ENCODE results near the gene NRP2. TPM values are rescaled to one million over a fixed set of nuclear protein-coding genes. Genes with fewer than 3 reads are reported as not detected.

Gene NRP2
- total RNA-seq, 1 donor from 2014 or later = 89.0 TPM

DNA sequence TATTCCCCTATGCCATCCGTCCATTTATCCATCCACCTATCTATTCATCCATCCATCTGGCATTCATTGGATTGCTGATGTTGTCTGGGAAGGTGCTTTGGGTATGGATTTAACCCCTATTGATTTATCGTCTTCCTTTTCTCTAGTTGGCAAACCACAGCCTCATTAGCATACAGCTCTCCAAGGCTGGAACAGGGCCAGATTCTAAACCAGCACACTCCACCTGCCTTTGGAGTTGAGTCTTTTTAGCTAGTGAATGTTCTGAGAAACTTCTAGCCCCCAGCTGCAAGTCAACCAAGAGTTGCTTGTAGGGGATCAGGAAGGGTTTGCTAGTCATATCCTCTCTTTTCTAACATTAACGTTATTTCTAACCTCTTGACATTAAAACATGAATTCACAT lies 90.7 kb downstream of the NRP2 start:
- Mint-ChIP-seq H3K27ac (ENCODE audit: unreplicated experiment) (no peak overlapping the region), H3K36me3 (ENCODE audit: unreplicated experiment) (peaks cover 8% of the 10 kb centered on the region), H3K4me1 (ENCODE audit: low read depth, unreplicated experiment) (peaks cover 22% of the 10 kb centered on the region), H3K9me3 (ENCODE audit: unreplicated experiment) (peaks cover 3% of the 10 kb centered on the region), H3K4me3 (ENCODE audit: unreplicated experiment) (no peak overlapping the region), H3K27me3 (ENCODE audit: unreplicated experiment) (peaks cover 1% of the 10 kb centered on the region)
- TF ChIP-seq, protein P1, sequence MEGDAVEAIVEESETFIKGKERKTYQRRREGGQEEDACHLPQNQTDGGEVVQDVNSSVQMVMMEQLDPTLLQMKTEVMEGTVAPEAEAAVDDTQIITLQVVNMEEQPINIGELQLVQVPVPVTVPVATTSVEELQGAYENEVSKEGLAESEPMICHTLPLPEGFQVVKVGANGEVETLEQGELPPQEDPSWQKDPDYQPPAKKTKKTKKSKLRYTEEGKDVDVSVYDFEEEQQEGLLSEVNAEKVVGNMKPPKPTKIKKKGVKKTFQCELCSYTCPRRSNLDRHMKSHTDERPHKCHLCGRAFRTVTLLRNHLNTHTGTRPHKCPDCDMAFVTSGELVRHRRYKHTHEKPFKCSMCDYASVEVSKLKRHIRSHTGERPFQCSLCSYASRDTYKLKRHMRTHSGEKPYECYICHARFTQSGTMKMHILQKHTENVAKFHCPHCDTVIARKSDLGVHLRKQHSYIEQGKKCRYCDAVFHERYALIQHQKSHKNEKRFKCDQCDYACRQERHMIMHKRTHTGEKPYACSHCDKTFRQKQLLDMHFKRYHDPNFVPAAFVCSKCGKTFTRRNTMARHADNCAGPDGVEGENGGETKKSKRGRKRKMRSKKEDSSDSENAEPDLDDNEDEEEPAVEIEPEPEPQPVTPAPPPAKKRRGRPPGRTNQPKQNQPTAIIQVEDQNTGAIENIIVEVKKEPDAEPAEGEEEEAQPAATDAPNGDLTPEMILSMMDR (IDR thresholded peaks at IDR 0.05; ENCODE audit: partially characterized antibody, unreplicated experiment) = no peak
- DNase-seq = no peak

DNA sequence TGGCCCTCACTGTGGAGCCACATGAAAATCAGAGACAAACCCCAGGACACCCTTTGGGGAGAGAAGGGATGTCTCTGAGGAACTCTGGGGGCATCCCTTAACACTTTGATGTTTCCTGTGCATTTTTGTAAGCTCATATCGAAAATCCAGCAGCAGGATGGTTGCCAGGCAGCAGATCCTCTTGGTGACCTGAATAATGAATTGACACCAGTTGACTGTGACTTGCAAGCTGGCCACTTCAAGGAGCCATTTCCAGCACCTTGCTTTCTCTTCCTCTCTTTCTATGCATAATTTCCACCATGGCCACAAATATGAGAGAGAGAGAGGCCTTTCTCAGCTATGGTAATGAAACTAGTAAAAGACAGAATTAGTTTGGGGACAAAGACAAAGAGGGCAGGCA lies 91.7 kb downstream of the NRP2 start:
- TF ChIP-seq, protein P1 (IDR thresholded peaks at IDR 0.05; ENCODE audit: partially characterized antibody, unreplicated experiment) = no peak
- peaks cover 3% of the 10 kb centered on the region for H3K9me3 Mint-ChIP-seq (ENCODE audit: unreplicated experiment)
- peaks cover 1% of the 10 kb centered on the region for H3K27me3 Mint-ChIP-seq (ENCODE audit: unreplicated experiment)
- H3K4me3 Mint-ChIP-seq (ENCODE audit: unreplicated experiment) = no peak overlapping the region
- H3K4me1 Mint-ChIP-seq (ENCODE audit: low read depth, unreplicated experiment) = peaks cover 19% of the 10 kb centered on the region
- no peak overlapping the region for H3K27ac Mint-ChIP-seq (ENCODE audit: unreplicated experiment)
- H3K36me3 Mint-ChIP-seq (ENCODE audit: unreplicated experiment) = peaks cover 8% of the 10 kb centered on the region
- no peak for DNase-seq

DNA sequence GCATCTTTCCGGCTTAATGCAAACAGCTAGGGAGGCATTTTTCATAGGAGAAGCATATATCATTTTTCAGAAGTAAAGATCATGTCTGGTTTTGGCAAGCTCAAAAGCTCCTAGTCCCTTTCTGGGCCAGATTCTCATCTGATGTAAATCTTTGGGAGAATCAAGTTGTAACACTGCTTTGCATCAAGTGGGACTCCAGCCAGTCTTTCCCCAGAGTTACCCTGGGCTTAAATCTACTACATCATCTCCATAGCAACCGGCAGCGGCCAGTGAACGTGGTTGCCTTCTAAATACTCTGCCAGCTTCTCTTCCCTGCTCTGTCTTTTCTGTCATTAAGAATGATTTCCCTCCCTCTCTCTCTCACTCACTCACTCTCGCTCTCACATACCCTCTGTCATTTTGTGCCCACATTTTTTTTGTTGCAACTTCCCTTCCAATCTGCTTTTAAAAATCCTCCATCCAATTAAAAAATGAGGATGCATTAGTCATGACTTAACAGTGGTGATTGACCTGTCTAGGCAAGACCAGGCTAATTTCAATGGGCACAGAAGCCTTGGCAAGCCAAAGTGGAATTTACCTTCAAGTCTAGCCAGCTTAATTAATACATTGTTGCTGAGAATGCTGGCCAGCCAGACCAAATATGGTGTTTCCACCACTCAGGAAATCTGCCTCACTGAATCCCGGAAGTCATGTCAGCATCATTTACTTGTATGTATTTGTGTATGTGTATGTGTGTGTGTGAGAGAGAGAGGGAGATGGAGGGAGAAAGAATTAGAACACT lies 93.0 kb downstream of the NRP2 start:
- DNase-seq = no peak
- peaks cover 8% of the 10 kb centered on the region for H3K36me3 Mint-ChIP-seq (ENCODE audit: unreplicated experiment)
- no peak overlapping the region for H3K27ac Mint-ChIP-seq (ENCODE audit: unreplicated experiment)

DNA sequence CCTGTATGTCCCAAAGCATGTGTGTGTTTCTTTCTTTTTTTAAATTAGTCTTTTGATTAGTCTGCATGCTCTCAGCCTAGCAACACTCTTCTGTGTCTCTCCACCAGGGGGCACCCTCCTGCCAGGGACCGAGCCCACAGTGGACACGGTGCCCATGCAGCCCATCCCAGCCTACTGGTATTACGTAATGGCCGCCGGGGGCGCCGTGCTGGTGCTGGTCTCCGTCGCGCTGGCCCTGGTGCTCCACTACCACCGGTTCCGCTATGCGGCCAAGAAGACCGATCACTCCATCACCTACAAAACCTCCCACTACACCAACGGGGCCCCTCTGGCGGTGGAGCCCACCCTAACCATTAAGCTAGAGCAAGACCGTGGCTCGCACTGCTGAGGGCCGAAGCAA lies 93.8 kb downstream of the NRP2 start:
- Mint-ChIP-seq H3K9me3 (ENCODE audit: unreplicated experiment) (peaks cover 3% of the 10 kb centered on the region), H3K4me1 (ENCODE audit: low read depth, unreplicated experiment) (peaks cover 15% of the 10 kb centered on the region), H3K27ac (ENCODE audit: unreplicated experiment) (no peak overlapping the region), H3K4me3 (ENCODE audit: unreplicated experiment) (no peak overlapping the region), H3K27me3 (ENCODE audit: unreplicated experiment) (peaks cover 1% of the 10 kb centered on the region), H3K36me3 (ENCODE audit: unreplicated experiment) (peaks cover 8% of the 10 kb centered on the region)
- TF ChIP-seq, protein P1 (IDR thresholded peaks at IDR 0.05; ENCODE audit: partially characterized antibody, unreplicated experiment) = peak; percentile 76
- peak; percentile 66 for DNase-seq

More for the DNA sequence above, 93.0 kb downstream of the NRP2 start:
- H3K27me3 Mint-ChIP-seq (ENCODE audit: unreplicated experiment) = peaks cover 1% of the 10 kb centered on the region
- H3K4me3 Mint-ChIP-seq (ENCODE audit: unreplicated experiment) = no peak overlapping the region
- H3K9me3 Mint-ChIP-seq (ENCODE audit: unreplicated experiment) = peaks cover 3% of the 10 kb centered on the region
- TF ChIP-seq, protein P1 (IDR thresholded peaks at IDR 0.05; ENCODE audit: partially characterized antibody, unreplicated experiment) = no peak
- H3K4me1 Mint-ChIP-seq (ENCODE audit: low read depth, unreplicated experiment) = peaks cover 19% of the 10 kb centered on the region

DNA sequence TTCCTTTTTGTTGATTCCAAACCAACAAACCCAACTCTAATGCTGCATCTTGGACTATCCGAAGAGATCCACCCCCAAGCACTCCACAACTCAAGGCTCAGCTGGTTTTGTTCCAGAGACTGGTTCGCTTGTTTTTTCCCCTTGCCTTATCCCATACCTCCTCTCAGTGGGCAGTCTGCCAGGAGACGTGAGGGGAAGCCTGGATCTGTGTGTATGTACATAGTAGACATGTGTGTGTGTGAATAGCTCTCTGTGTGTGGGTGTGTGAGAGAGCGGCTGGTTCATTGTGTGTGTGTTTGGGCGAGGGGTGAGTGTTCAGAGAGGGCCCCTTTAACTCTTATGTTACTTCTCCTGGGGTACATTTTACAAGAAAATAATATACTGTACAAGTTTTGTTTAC lies 94.4 kb downstream of the NRP2 start:
- no peak overlapping the region for H3K27ac Mint-ChIP-seq (ENCODE audit: unreplicated experiment)
- H3K36me3 Mint-ChIP-seq (ENCODE audit: unreplicated experiment) = peaks cover 8% of the 10 kb centered on the region
- H3K4me3 Mint-ChIP-seq (ENCODE audit: unreplicated experiment) = no peak overlapping the region
- peaks cover 15% of the 10 kb centered on the region for H3K4me1 Mint-ChIP-seq (ENCODE audit: low read depth, unreplicated experiment)
- peaks cover 1% of the 10 kb centered on the region for H3K27me3 Mint-ChIP-seq (ENCODE audit: unreplicated experiment)
- peaks cover 3% of the 10 kb centered on the region for H3K9me3 Mint-ChIP-seq (ENCODE audit: unreplicated experiment)
- no peak for DNase-seq
- TF ChIP-seq, protein P1 (IDR thresholded peaks at IDR 0.05; ENCODE audit: partially characterized antibody, unreplicated experiment) = no peak
